Panc1 (cell line): ENCODE results near the gene ADGRL1. TPM values are rescaled to one million over a fixed set of nuclear protein-coding genes. Genes with fewer than 3 reads are reported as not detected.

Experiments
- ATAC-seq: fragments of 200-7000 bp; cut with Tn5 transposase; 2 replicates; pipeline ENCODE4 v1.9.1; 2020; ENCODE audit warnings: mild to moderate bottlenecking, moderate library complexity
- BruUV-seq: library from RNA; stranded (reverse); fragments of 400-500 nt; replicated peaks from 2 replicates; lab custom pipeline; 2021; lab: Mats Ljungman, UMichigan
- CTCF ChIA-PET: fragments of 300-600 bp; sonication (Branson Sonifier 250); formaldehyde crosslinking; loops from one replicate; lab custom pipeline; 2022; ENCODE audit warnings: antibody characterized with exemption; lab: Charles Lee
- POLR2A ChIA-PET: fragments of 300-600 bp; sonication (Branson Sonifier 250); formaldehyde crosslinking; loops from one replicate; lab custom pipeline; 2022; ENCODE audit warnings: antibody characterized with exemption; lab: Charles Lee
- DNase-seq: peaks from one replicate; pipeline ENCODE4 v3.0.0-alpha.2; 2010; ENCODE audit warnings: low read depth, low spot score
- H3K27ac ChIP-seq: 2 replicates; pipeline ENCODE4 v1.5.1; 2011; ENCODE audit warnings: mild to moderate bottlenecking, low read length, inconsistent platforms
- H3K27me3 ChIP-seq: fragments of 200-500 bp; sonication (Bioruptor generic); 2 replicates; pipeline ENCODE4 v1.6.0; 2014; ENCODE audit warnings: low read length, inconsistent platforms; ENCODE audit not compliant: control insufficient read depth, insufficient read depth
- H3K36me3 ChIP-seq: fragments of 200-500 bp; sonication (Bioruptor generic); 2 replicates; pipeline ENCODE4 v1.5.1; 2014; ENCODE audit warnings: inconsistent platforms, mild to moderate bottlenecking, low read length, moderate library complexity; ENCODE audit not compliant: control insufficient read depth, insufficient read depth
- H3K4me1 ChIP-seq: 2 replicates; pipeline ENCODE4 v1.5.1; 2011; ENCODE audit warnings: inconsistent platforms, mild to moderate bottlenecking, low read length, moderate library complexity; ENCODE audit not compliant: control insufficient read depth, insufficient read depth
- H3K4me3 ChIP-seq, 2 experiments: 2 replicates each; pipeline ENCODE4 v1.5.1; 2011 to 2012; ENCODE audit warnings: low read depth in 2 of 2, low read length in 2 of 2, mild to moderate bottlenecking in 2 of 2, inconsistent platforms in 1 of 2, moderate library complexity in 1 of 2
- H3K9me3 ChIP-seq: fragments of 200-500 bp; sonication (Bioruptor generic); 2 replicates; pipeline ENCODE4 v1.5.1; 2014; ENCODE audit warnings: low read depth, mild to moderate bottlenecking, inconsistent platforms, low read length, moderate library complexity; ENCODE audit not compliant: control insufficient read depth, insufficient read depth
- POLR2AphosphoS5 ChIP-seq: IDR thresholded peaks from 2 replicates; pipeline ENCODE4 v1.6.1; 2012; ENCODE audit warnings: mild to moderate bottlenecking, low read depth, low read length, moderate library complexity
- SIN3A ChIP-seq: IDR thresholded peaks from 2 replicates; pipeline ENCODE4 v1.6.1; 2012; ENCODE audit warnings: low read depth, mild to moderate bottlenecking, low read length, moderate library complexity, borderline replicate concordance; ENCODE audit not compliant: insufficient read depth
- TCF7L2 ChIP-seq: IDR thresholded peaks from 2 replicates; pipeline ENCODE4 v1.6.1; 2011; ENCODE audit warnings: mild to moderate bottlenecking, low read depth, low read length, inconsistent platforms
- in situ Hi-C: cut with HindIII; loops from 2 replicates; pipeline ENCODE4 v1.10.0; 2016; ENCODE audit warnings: low sequenced_read_pairs, low pct_unique_long_range_greater_than_20kb
- intact Hi-C: fragments of 100-400 bp; cut with micrococcal nuclease; formaldehyde crosslinking; loops from one replicate; pipeline ENCODE4 v1.10.0; 2022; ENCODE audit not compliant: unreplicated experiment
- total RNA-seq: library from RNA; stranded (reverse); gene quantifications from one replicate; pipeline ENCODE4 v1.2.1, GENCODE V29; 2021; ENCODE audit not compliant: unreplicated experiment
- TF ChIP-seq, protein P1 (sequence below), 2 experiments: IDR thresholded peaks; 2 replicates each; pipeline ENCODE4 v1.6.1; 2011 to 2012; ENCODE audit warnings: low read depth in 2 of 2, control low read depth in 1 of 2, low read length in 1 of 2, mild to moderate bottlenecking in 1 of 2, moderate library complexity in 1 of 2; ENCODE audit not compliant: insufficient read depth in 1 of 2
- TF ChIP-seq, protein P2 (sequence below): fragments of 450-650 bp; IDR thresholded peaks from 2 replicates; pipeline ENCODE4 v1.5.1; 2017; ENCODE audit warnings: mild to moderate bottlenecking

Gene ADGRL1
- total RNA-seq, 1 experiment from 2014 or later, result 37.7 TPM

DNA sequence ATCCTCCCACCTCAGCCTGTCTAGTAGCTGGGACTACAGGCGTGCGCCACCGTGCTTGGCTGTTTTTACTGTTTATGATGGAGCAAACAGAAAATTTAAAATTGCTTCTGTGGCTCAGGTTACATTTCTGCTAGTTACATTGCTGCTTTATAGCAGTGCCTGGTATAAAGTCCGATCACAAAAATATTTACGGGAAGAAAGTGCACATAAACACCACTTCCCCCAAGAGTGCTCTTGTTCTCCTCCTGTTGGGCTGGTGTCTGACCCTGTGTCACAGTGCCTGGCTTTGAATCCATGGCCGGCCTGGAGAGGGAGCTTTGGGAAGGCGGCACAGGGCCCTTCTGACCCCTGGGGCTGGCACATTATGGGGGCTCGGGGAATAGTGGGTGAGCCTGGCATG, 100.3 kb downstream of the ADGRL1 start:
- H3K9me3 ChIP-seq, result no peaks in the 10 kb centered on the region
- in situ Hi-C loops, result no loop called here
- no peaks in the 10 kb centered on the region for H3K4me1 ChIP-seq
- POLR2A ChIA-PET, result no interaction called here
- no peak overlapping the region for H3K4me3 ChIP-seq
- DNase-seq, result no peak
- CTCF ChIA-PET, result no interaction called here
- no peak overlapping the region for H3K27ac ChIP-seq
- no peaks in the 10 kb centered on the region for H3K36me3 ChIP-seq
- intact Hi-C loops, result no loop called here
- BruUV-seq, result no TSS peak
- TF ChIP-seq, protein P1, sequence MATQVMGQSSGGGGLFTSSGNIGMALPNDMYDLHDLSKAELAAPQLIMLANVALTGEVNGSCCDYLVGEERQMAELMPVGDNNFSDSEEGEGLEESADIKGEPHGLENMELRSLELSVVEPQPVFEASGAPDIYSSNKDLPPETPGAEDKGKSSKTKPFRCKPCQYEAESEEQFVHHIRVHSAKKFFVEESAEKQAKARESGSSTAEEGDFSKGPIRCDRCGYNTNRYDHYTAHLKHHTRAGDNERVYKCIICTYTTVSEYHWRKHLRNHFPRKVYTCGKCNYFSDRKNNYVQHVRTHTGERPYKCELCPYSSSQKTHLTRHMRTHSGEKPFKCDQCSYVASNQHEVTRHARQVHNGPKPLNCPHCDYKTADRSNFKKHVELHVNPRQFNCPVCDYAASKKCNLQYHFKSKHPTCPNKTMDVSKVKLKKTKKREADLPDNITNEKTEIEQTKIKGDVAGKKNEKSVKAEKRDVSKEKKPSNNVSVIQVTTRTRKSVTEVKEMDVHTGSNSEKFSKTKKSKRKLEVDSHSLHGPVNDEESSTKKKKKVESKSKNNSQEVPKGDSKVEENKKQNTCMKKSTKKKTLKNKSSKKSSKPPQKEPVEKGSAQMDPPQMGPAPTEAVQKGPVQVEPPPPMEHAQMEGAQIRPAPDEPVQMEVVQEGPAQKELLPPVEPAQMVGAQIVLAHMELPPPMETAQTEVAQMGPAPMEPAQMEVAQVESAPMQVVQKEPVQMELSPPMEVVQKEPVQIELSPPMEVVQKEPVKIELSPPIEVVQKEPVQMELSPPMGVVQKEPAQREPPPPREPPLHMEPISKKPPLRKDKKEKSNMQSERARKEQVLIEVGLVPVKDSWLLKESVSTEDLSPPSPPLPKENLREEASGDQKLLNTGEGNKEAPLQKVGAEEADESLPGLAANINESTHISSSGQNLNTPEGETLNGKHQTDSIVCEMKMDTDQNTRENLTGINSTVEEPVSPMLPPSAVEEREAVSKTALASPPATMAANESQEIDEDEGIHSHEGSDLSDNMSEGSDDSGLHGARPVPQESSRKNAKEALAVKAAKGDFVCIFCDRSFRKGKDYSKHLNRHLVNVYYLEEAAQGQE (IDR thresholded peaks at IDR 0.05; ENCODE audit: insufficient read depth in 1 of 2, low read depth in 2 of 2, low read length in 1 of 2), result no peak
- TF ChIP-seq, protein P2, sequence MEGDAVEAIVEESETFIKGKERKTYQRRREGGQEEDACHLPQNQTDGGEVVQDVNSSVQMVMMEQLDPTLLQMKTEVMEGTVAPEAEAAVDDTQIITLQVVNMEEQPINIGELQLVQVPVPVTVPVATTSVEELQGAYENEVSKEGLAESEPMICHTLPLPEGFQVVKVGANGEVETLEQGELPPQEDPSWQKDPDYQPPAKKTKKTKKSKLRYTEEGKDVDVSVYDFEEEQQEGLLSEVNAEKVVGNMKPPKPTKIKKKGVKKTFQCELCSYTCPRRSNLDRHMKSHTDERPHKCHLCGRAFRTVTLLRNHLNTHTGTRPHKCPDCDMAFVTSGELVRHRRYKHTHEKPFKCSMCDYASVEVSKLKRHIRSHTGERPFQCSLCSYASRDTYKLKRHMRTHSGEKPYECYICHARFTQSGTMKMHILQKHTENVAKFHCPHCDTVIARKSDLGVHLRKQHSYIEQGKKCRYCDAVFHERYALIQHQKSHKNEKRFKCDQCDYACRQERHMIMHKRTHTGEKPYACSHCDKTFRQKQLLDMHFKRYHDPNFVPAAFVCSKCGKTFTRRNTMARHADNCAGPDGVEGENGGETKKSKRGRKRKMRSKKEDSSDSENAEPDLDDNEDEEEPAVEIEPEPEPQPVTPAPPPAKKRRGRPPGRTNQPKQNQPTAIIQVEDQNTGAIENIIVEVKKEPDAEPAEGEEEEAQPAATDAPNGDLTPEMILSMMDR, result no peak
- TF ChIP-seq POLR2AphosphoS5 (no peak), SIN3A (no peak), TCF7L2 (no peak)
- ATAC-seq, result no peak
- no peaks in the 10 kb centered on the region for H3K27me3 ChIP-seq

DNA sequence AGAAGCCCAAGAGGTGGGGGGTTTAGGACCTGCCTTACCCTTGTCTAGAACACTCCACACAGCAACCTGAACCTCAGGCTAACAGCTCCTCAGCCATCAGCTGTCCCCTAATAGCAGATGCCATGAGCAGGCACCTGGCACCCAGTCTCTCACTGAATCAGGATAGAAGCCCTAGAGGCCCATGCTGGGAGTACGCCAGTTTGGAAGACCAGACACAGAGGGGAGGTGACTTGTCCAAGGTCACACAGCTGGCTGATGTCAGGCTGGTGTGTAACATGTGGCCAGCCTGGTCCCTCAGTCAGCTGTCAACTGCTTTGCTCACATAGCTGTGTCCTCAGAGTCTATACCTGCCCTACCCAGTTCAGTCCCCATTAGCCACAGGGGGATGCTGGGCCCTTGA, 102.7 kb downstream of the ADGRL1 start:
- no TSS peak for BruUV-seq
- in situ Hi-C loops, result no loop called here
- H3K36me3 ChIP-seq, result no peaks in the 10 kb centered on the region
- no peaks in the 10 kb centered on the region for H3K4me1 ChIP-seq
- DNase-seq (no peak), ATAC-seq (no peak)
- H3K9me3 ChIP-seq, result no peaks in the 10 kb centered on the region
- ChIA-PET POLR2A (interaction anchor here (0.8 kb wide), 1 partner anchor 12 kb away, joined by 3 read pairs; no protein-coding TSS in a partner anchor), CTCF (no interaction called here)
- H3K27ac ChIP-seq, result no peak overlapping the region
- intact Hi-C loops, result no loop called here
- no peak overlapping the region for H3K4me3 ChIP-seq
- H3K27me3 ChIP-seq, result no peaks in the 10 kb centered on the region
- TF ChIP-seq, protein P2, result no peak
- no peak for TF ChIP-seq SIN3A
- TF ChIP-seq POLR2AphosphoS5, result no peak
- TF ChIP-seq, protein P1 (IDR thresholded peaks at IDR 0.05; ENCODE audit: insufficient read depth in 1 of 2, low read depth in 2 of 2, low read length in 1 of 2), result no peak
- TF ChIP-seq TCF7L2, result no peak
